ENCODE results near the gene PPP2R1A. TPM values are rescaled to one million over a fixed set of nuclear protein-coding genes. Genes with fewer than 3 reads are reported as not detected.

The PPP2R1A gene
- total and polyA plus RNA-seq, 2 of the 13 experiments (the other 11 are each of a cell fraction or from before 2014, with no cell fraction given): 86.7 to 130 TPM

- TF ChIP-seq ASH2L (IDR thresholded peaks at IDR 0.05; ENCODE audit: insufficient read length, low read depth, low read length) (no peak), ELF4 (CRISPR knock-in tag; IDR thresholded peaks at IDR 0.05; ENCODE audit: borderline replicate concordance) (no peak), SMAD3 (CRISPR knock-in tag; IDR thresholded peaks at IDR 0.05) (no peak), SRSF4 (IDR thresholded peaks at IDR 0.05; ENCODE audit: low read depth, low read length, poor library complexity, severe bottlenecking) (no peak), ZNF513 (CRISPR knock-in tag; conservative IDR thresholded peaks at IDR 0.05) (no peak), USF2 (IDR thresholded peaks at IDR 0.05; ENCODE audit: low read depth, low read length) (no peak), USF2 (CRISPR knock-in tag; IDR thresholded peaks at IDR 0.05; ENCODE audit: borderline replicate concordance) (no peak), ZNF720 (CRISPR knock-in tag; IDR thresholded peaks at IDR 0.05) (no peak), ZNF251 (CRISPR knock-in tag; IDR thresholded peaks at IDR 0.05) (no peak), ZNF34 (CRISPR knock-in tag; IDR thresholded peaks at IDR 0.05; ENCODE audit: borderline replicate concordance) (no peak)
Measured at GRCh38 chr19:52176574-52176973, 13.3 kb upstream of the PPP2R1A start (continued).

- intact Hi-C loops (cut with micrococcal nuclease; ENCODE audit: unreplicated experiment) (no loop called here), in situ Hi-C loops (cut with HindIII; ENCODE audit: extremely low pct_ligation_motif_present, low pct_unique_long_range_greater_than_20kb) (no loop called here)
- CTCF ChIA-PET (ENCODE audit: low intra/inter-chr PET ratio, low total read pairs): no interaction called here
- BruUV-seq (replicated peaks): no TSS peak
- TF ChIP-seq KDM3A (CRISPR knock-in tag; IDR thresholded peaks at IDR 0.05; ENCODE audit: low read depth) (no peak), MED8 (CRISPR knock-in tag; IDR thresholded peaks at IDR 0.05; ENCODE audit: insufficient replicate concordance) (no peak), ZHX1 (CRISPR knock-in tag; IDR thresholded peaks at IDR 0.05; ENCODE audit: low read depth) (no peak), MYPOP (CRISPR knock-in tag; IDR thresholded peaks at IDR 0.05) (no peak), KAT2B (IDR thresholded peaks at IDR 0.05; ENCODE audit: borderline replicate concordance, low read depth, low read length) (peak; percentile 28; the same call in 1 of the 2 replicates), ZBTB7A (CRISPR knock-in tag; IDR thresholded peaks at IDR 0.05) (no peak)
- DNase-seq (ENCODE audit: low spot score) (no peak), ATAC-seq (no peak), FAIRE-seq (no peak)
- Histone ChIP-seq H3K9me3 (ENCODE audit: low read length) (no peaks in the 10 kb centered on the region), H3K79me2 (ENCODE audit: insufficient read depth, low read length) (peaks cover 23% of the 10 kb centered on the region), H3K4me3 (replicated peaks in 1 of 3; ENCODE audit: insufficient read depth in 1 of 3, low read depth in 2 of 3, low read length in 3 of 3) (no peak overlapping the region), H3K4me1 (ENCODE audit: insufficient read depth, low read length) (peaks cover 22% of the 10 kb centered on the region), H3K27ac (ENCODE audit: extremely low read length, insufficient read depth, low read length) (no peak overlapping the region), H4K20me1 (ENCODE audit: insufficient read depth, low read length) (no peaks in the 10 kb centered on the region), H3K36me3 (replicated peaks in 1 of 2; ENCODE audit: control insufficient read depth in 1 of 2, insufficient read depth in 2 of 2, low read length in 2 of 2) (no peaks in the 10 kb centered on the region), H3K27me3 (ENCODE audit: control insufficient read depth in 1 of 2, insufficient read depth in 2 of 2, low read length in 2 of 2) (no peaks in the 10 kb centered on the region; a peak in 1 of 5 replicates), H3K4me2 (ENCODE audit: low read depth, low read length) (no peak overlapping the region), H3K9ac (ENCODE audit: insufficient read depth, low read depth, low read length) (no peak overlapping the region), H2AFZ (ENCODE audit: low read length) (no peak overlapping the region)
- POLR2A ChIA-PET: no interaction called here
- WGBS (ENCODE audit: low lambda C conversion rate): 94% methylated on average over 1 of the region's 1 CpG
Measured at GRCh38 chr19:52187407-52187806, 2.4 kb upstream of the PPP2R1A start.

Data from HepG2 (cell line).